NB4 (cell line): ENCODE data around the gene KDM5C.

Experiments
- CTCF ChIP-seq: IDR thresholded peaks from one replicate; pipeline ENCODE4 v1.5.1; 2012; ENCODE audit warnings: low read depth, low read length
- MAX ChIP-seq: IDR thresholded peaks from 2 replicates; pipeline ENCODE4 v1.6.1; 2011; ENCODE audit warnings: low read depth, low read length
- MYC ChIP-seq: IDR thresholded peaks from 2 replicates; pipeline ENCODE4 v1.6.1; 2011; ENCODE audit warnings: low read depth, low read length
- POLR2A ChIP-seq: IDR thresholded peaks from 2 replicates; pipeline ENCODE4 v1.6.1; 2011; ENCODE audit warnings: mild to moderate bottlenecking; ENCODE audit not compliant: insufficient read length; ENCODE audit errors: extremely low read depth

- TF ChIP-seq CTCF: no peak
- TF ChIP-seq MYC: no peak
- no peak for TF ChIP-seq POLR2A
- no peak for TF ChIP-seq MAX
Observed at GRCh38 chrX:53250556-53250955, 25.5 kb upstream of the KDM5C start.
